A549 (cell line): ENCODE data around the gene SH3TC2. TPM values are rescaled to one million over a fixed set of nuclear protein-coding genes. Genes with fewer than 3 reads are reported as not detected.

Source experiments
- ATAC-seq, 2 experiments: fragments of 200-7000 bp in 1 of 2; fragments of >200 bp in 1 of 2; cut with Nextera tagmentation in 1 of 2; cut with Tn5 transposase in 1 of 2; 3 replicates each; pipeline versions ENCODE4 v1.8.0 to v1.9.1; 2018 to 2020; ENCODE audit warnings: mild to moderate bottlenecking in 1 of 2, moderate library complexity in 1 of 2
- CTCF ChIA-PET: fragments of 300-600 bp; sonication (Branson Sonifier 250); formaldehyde crosslinking; extraction: SDS; loops from one replicate; lab custom pipeline; 2021; ENCODE audit warnings: antibody characterized with exemption, inconsistent platforms; lab: Yijun Ruan, JAX
- POLR2A ChIA-PET: fragments of 350-600 bp; formaldehyde crosslinking; extraction: SDS; loops from one replicate; lab custom pipeline; 2021; ENCODE audit warnings: antibody characterized with exemption, inconsistent platforms; lab: Yijun Ruan, JAX
- DNase-seq, 2 experiments: peaks; one replicate each; pipeline versions ENCODE4 v3.0.0 to v3.0.0-alpha.2; 2011 to 2016; ENCODE audit warnings: low read depth in 1 of 2, low spot score in 1 of 2
- FAIRE-seq: peaks from 2 replicates; lab custom pipeline; 2011; peaks lifted over from hg19 to GRCh38; lab: Jason Lieb, UNC
- H3K27ac ChIP-seq, 2 experiments: fragments of >200 bp; sonication (Bioruptor Twin); formaldehyde crosslinking; 3 replicates each; pipeline ENCODE4 v1.5.1; 2016 to 2017
- H3K4me1 ChIP-seq: fragments of >200 bp; sonication (Bioruptor Twin); formaldehyde crosslinking; 3 replicates; pipeline ENCODE4 v1.6.1; 2016
- H3K4me2 ChIP-seq: fragments of >200 bp; sonication (Bioruptor Twin); formaldehyde crosslinking; 3 replicates; pipeline ENCODE4 v1.6.1; 2016
- H3K4me3 ChIP-seq: fragments of >200 bp; sonication (Bioruptor Twin); formaldehyde crosslinking; 3 replicates; pipeline ENCODE4 v1.5.1; 2016
- H3K9me3 ChIP-seq: fragments of >200 bp; sonication (Bioruptor Twin); formaldehyde crosslinking; 3 replicates; pipeline ENCODE4 v1.6.1; 2016
- CBX2 ChIP-seq: fragments of 200-600 bp; sonication (generic); IDR thresholded peaks from 2 replicates; pipeline ENCODE4 v1.6.1; 2016; ENCODE audit warnings: low read depth, mild to moderate bottlenecking, borderline replicate concordance
- CBX8 ChIP-seq: fragments of 200-600 bp; sonication (generic); IDR thresholded peaks from 2 replicates; pipeline ENCODE4 v1.6.1; 2016
- EHF ChIP-seq: fragments of 250-450 bp; sonication (Bioruptor Pico); IDR thresholded peaks from 2 replicates; pipeline ENCODE4 v1.5.0; 2020; ENCODE audit warnings: mild to moderate bottlenecking
- EP300 ChIP-seq, 2 experiments: fragments of >200 bp; sonication (Bioruptor Twin); formaldehyde crosslinking; IDR thresholded peaks; 2 replicates in 1 of 2; 3 replicates in 1 of 2; pipeline ENCODE4 v1.6.1; 2016 to 2017
- FOXS1 ChIP-seq: fragments of 250-450 bp; sonication (Bioruptor Pico); IDR thresholded peaks from 2 replicates; pipeline ENCODE4 v1.5.0; 2020; ENCODE audit warnings: mild to moderate bottlenecking, moderate library complexity
- HDAC2 ChIP-seq: fragments of 200-600 bp; sonication (generic); IDR thresholded peaks from 2 replicates; pipeline ENCODE4 v1.6.1; 2016
- HOXB13 ChIP-seq: fragments of 250-450 bp; sonication (Bioruptor Pico); IDR thresholded peaks from 2 replicates; pipeline ENCODE4 v1.5.0; 2020; ENCODE audit warnings: low read depth, mild to moderate bottlenecking, moderate library complexity
- MYC ChIP-seq: IDR thresholded peaks from 2 replicates; pipeline ENCODE4 v1.6.1; 2012; ENCODE audit warnings: mild to moderate bottlenecking, inconsistent platforms, low read length, improper control_type of control experiment, borderline replicate concordance
- POLR2A ChIP-seq: IDR thresholded peaks from 2 replicates; pipeline ENCODE4 v1.6.1; 2012; ENCODE audit warnings: mild to moderate bottlenecking, low read length
- RAD21 ChIP-seq, 2 experiments: fragments of >200 bp in 1 of 2; sonication (Bioruptor Twin) in 1 of 2; formaldehyde crosslinking in 1 of 2; IDR thresholded peaks in 1 of 2; conservative IDR thresholded peaks in 1 of 2; 2 replicates in 1 of 2; 3 replicates in 1 of 2; pipeline ENCODE4 v1.6.1; 2012 to 2018; ENCODE audit warnings: inconsistent platforms in 1 of 2
- RCOR1 ChIP-seq: fragments of 150-350 bp; IDR thresholded peaks from 2 replicates; pipeline ENCODE4 v1.6.1; 2014; ENCODE audit warnings: antibody characterized with exemption, low read length, low read depth
- RFX5 ChIP-seq: fragments of 450-650 bp; IDR thresholded peaks from 2 replicates; pipeline ENCODE4 v1.7.1; 2014; ENCODE audit warnings: antibody characterized with exemption, mild to moderate bottlenecking, moderate library complexity
- RNF2 ChIP-seq: fragments of 200-600 bp; sonication (generic); IDR thresholded peaks from 2 replicates; pipeline ENCODE4 v1.6.1; 2016; ENCODE audit warnings: low read depth, mild to moderate bottlenecking, antibody characterized with exemption, moderate library complexity, borderline replicate concordance
- SMC3 ChIP-seq: fragments of >200 bp; sonication (Bioruptor Twin); formaldehyde crosslinking; IDR thresholded peaks from 3 replicates; pipeline ENCODE4 v1.6.1; 2018; ENCODE audit warnings: inconsistent platforms
- SREBF2 ChIP-seq: fragments of 450-650 bp; IDR thresholded peaks from 2 replicates; pipeline ENCODE4 v1.6.1; 2014; ENCODE audit warnings: mild to moderate bottlenecking, moderate library complexity
- TP53 ChIP-seq: fragments of 250-450 bp; sonication (Bioruptor Pico); IDR thresholded peaks from 2 replicates; pipeline ENCODE4 v1.5.0; 2021; ENCODE audit warnings: mild to moderate bottlenecking, moderate library complexity
- ZFP36 ChIP-seq: fragments of 450-650 bp; IDR thresholded peaks from 2 replicates; pipeline ENCODE4 v1.6.1; 2014; ENCODE audit warnings: borderline replicate concordance; ENCODE audit not compliant: partially characterized antibody
- WGBS: methylation state at CpG from one replicate; pipeline ENCODE4 v1.1.6; 2017; ENCODE audit errors: missing lambda C conversion rate; 5-methylcytosine and 5-hydroxymethylcytosine counted together
- polyA plus RNA-seq, 4 experiments: library from polyadenylated mRNA; depleted of rRNA in 3 of 4; stranded (reverse); fragments of >200 nt; fragmentation: RNase III in 1 of 4; extraction: RNeasy Plus Mini Kit Qiagen cat#74134 plus additional on column Dnase treatment in 1 of 4; gene quantifications; 2 replicates in 3 of 4; 3 replicates in 1 of 4; pipeline ENCODE4 v1.2.3, GENCODE V29; 2011 to 2017
- small RNA-seq, 6 experiments: library from RNA; depleted of rRNA; stranded (forward); fragments of <200 nt; gene quantifications; one replicate each; pipeline ENCODE3, GENCODE V24; 2012
- TF ChIP-seq, protein P1 (sequence below): fragments of >200 bp; sonication (Bioruptor Twin); formaldehyde crosslinking; IDR thresholded peaks from 3 replicates; pipeline ENCODE4 v1.5.1; 2016
- TF ChIP-seq, protein P2 (sequence below): fragments of >200 bp; sonication (Bioruptor Twin); formaldehyde crosslinking; IDR thresholded peaks from 3 replicates; pipeline ENCODE4 v1.6.1; 2016
- TF ChIP-seq, protein P3 (sequence below): fragments of 250-450 bp; sonication (Bioruptor Pico); IDR thresholded peaks from 2 replicates; pipeline ENCODE4 v1.5.0; 2021; ENCODE audit warnings: mild to moderate bottlenecking, moderate library complexity, borderline replicate concordance

Gene SH3TC2
- polyA plus RNA-seq, 2 of the 4 experiments (the other 2 are of a cell fraction): 0.06 to 0.34 TPM

DNA sequence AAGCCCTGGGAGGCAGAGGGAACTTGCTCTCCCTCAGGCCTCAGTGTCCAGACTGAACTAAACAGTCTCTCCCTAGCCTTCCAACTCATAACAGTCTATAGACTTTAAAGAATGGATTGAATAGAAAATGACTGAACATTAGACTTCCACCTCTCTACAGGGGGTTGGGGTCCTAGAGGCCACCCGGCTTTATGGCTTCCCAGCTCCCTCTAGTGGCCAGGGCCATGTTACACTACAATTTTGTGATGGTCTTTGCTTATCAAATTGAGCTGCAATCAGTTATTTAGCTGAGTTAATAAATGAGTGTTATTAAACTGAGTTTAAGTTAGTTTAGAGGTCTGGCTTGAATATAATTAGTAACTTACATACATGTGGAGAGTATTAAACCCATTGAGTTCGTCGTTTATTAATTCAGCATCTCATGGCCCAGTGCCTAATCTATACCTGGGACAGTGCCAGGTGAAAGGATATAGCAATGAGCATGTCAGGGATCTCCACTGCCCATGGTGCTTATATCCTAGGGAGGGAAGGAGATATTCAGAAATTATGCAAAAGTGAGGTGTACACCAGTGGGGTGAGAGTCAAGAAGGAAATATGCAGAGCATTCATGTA is 105.2 kb downstream of the SH3TC2 start:
- no peaks in the 10 kb centered on the region for H3K4me1 ChIP-seq
- no peak for TF ChIP-seq HOXB13
- no peak for TF ChIP-seq CBX2
- no peak for TF ChIP-seq MYC
- TF ChIP-seq POLR2A: no peak
- TF ChIP-seq RAD21 (conservative IDR thresholded peaks at IDR 0.05 in 1 of 2, IDR thresholded peaks at IDR 0.05 in 1 of 2): peak; percentile 61 to 73
- TF ChIP-seq, protein P1, sequence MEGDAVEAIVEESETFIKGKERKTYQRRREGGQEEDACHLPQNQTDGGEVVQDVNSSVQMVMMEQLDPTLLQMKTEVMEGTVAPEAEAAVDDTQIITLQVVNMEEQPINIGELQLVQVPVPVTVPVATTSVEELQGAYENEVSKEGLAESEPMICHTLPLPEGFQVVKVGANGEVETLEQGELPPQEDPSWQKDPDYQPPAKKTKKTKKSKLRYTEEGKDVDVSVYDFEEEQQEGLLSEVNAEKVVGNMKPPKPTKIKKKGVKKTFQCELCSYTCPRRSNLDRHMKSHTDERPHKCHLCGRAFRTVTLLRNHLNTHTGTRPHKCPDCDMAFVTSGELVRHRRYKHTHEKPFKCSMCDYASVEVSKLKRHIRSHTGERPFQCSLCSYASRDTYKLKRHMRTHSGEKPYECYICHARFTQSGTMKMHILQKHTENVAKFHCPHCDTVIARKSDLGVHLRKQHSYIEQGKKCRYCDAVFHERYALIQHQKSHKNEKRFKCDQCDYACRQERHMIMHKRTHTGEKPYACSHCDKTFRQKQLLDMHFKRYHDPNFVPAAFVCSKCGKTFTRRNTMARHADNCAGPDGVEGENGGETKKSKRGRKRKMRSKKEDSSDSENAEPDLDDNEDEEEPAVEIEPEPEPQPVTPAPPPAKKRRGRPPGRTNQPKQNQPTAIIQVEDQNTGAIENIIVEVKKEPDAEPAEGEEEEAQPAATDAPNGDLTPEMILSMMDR: peak; percentile 71
- no peak for TF ChIP-seq RNF2
- TF ChIP-seq, protein P2, sequence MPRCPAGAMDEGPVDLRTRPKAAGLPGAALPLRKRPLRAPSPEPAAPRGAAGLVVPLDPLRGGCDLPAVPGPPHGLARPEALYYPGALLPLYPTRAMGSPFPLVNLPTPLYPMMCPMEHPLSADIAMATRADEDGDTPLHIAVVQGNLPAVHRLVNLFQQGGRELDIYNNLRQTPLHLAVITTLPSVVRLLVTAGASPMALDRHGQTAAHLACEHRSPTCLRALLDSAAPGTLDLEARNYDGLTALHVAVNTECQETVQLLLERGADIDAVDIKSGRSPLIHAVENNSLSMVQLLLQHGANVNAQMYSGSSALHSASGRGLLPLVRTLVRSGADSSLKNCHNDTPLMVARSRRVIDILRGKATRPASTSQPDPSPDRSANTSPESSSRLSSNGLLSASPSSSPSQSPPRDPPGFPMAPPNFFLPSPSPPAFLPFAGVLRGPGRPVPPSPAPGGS: no peak
- TF ChIP-seq SMC3: peak; percentile 58; the same call in 2 of the 3 replicates
- 1% methylated on average over 3 of the region's 3 CpGs for whole genome bisulfite sequencing
- POLR2A ChIA-PET: interaction anchor here (1.1 kb wide), 1 partner anchor 132 kb away, joined by 5 read pairs; no protein-coding TSS in a partner anchor
- DNase-seq (peak in 1 of 2 experiments; percentile 30), ATAC-seq (peak in 1 of 2 experiments; percentile 86; a peak in 3 of 6 replicates), FAIRE-seq (no peak)
- CTCF ChIA-PET: interaction anchor here (0.6 to 4.2 kb wide), 32 partner anchors 8 to 913 kb away, joined by 3 to 34 read pairs (median 6); partner anchors contain the start of gene ADRB2
- H3K9me3 ChIP-seq: no peaks in the 10 kb centered on the region
- H3K4me3 ChIP-seq: no peak overlapping the region
- H3K27ac ChIP-seq: no peak overlapping the region
- H3K4me2 ChIP-seq: no peak overlapping the region

DNA sequence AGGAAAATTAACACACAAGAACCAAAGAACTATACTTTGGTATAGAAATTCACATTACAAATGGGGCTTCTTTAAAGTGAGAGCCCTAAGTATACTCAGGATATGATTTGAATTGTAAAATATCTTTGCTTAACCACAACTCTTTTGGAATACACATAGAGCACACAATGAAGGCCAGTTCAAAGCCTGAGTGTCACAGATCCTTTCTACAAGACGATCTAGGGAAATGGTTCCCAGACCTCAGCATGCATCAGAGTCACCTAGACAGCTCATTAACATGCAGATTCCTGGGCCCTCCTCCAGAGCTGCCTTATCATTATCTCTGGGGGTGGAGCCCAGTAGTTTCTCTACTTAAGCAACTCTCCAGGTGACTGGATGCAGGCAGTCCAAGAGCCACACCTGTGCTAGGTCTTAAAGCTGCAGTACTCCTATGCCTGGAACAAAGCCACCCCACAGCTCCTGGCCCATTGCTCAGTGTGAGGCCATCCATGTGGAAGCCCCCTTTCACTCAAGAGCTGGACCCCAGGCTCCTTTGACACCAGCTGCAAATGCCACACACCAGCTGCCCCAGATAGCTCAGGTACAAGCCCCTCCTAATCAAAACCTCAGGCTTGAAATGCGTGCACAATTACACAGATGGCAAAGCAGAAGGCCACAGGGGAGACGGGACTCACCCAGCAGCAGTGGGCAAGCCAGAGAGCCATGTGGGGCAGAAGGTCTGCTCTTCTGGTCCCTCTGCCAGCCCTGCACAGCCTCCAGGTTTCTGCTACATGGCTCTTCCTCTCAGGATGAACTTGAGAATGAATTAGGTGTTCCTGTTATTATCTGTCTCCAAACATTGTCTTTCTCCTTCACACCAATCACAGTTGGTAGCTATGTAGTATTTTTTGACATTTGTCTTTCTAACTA is 106.1 kb downstream of the SH3TC2 start:
- no peak for ATAC-seq
- 60% methylated on average over 3 of the region's 3 CpGs for WGBS

More for the DNA sequence above, 106.1 kb downstream of the SH3TC2 start:
- Histone ChIP-seq H3K4me2 (no peak overlapping the region), H3K4me3 (no peak overlapping the region), H3K27ac (no peak overlapping the region), H3K4me1 (no peaks in the 10 kb centered on the region), H3K9me3 (no peaks in the 10 kb centered on the region)
- POLR2A ChIA-PET: interaction anchor here (1.1 kb wide), 1 partner anchor 131 kb away, joined by 5 read pairs; no protein-coding TSS in a partner anchor
- FAIRE-seq: no peak
- CTCF ChIA-PET: interaction anchor here (0.6 to 4.2 kb wide), 25 partner anchors 7 to 912 kb away, joined by 3 to 34 read pairs (median 6); no protein-coding TSS in a partner anchor
- DNase-seq: no peak
- no peak for TF ChIP-seq FOXS1
- TF ChIP-seq, protein P3, sequence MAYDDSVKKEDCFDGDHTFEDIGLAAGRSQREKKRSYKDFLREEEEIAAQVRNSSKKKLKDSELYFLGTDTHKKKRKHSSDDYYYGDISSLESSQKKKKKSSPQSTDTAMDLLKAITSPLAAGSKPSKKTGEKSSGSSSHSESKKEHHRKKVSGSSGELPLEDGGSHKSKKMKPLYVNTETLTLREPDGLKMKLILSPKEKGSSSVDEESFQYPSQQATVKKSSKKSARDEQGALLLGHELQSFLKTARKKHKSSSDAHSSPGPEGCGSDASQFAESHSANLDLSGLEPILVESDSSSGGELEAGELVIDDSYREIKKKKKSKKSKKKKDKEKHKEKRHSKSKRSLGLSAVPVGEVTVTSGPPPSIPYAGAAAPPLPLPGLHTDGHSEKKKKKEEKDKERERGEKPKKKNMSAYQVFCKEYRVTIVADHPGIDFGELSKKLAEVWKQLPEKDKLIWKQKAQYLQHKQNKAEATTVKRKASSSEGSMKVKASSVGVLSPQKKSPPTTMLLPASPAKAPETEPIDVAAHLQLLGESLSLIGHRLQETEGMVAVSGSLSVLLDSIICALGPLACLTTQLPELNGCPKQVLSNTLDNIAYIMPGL: no peak
- TF ChIP-seq RFX5: no peak
- no peak for TF ChIP-seq RCOR1
- TF ChIP-seq EHF: no peak
- TF ChIP-seq CBX2: no peak
- TF ChIP-seq RNF2: no peak
- no peak for TF ChIP-seq TP53
- TF ChIP-seq HDAC2: no peak
- no peak for TF ChIP-seq EP300 (IDR thresholded peaks at IDR 0.05)
- TF ChIP-seq SREBF2: no peak
- no peak for TF ChIP-seq ZFP36
- TF ChIP-seq CBX8: no peak

Small RNA genes lying within 50 kb of the gene (small RNA-seq; reads per million reads assigned to genes)
- gene MIR584 (0 reads per million in 6 experiments), gene RNU6-732P (0 to 2.1 (median 0) reads per million in 6 experiments)

Other genes starting within 250 kb of the SH3TC2 start
- 0.15 and 0.18 TPM in 2 replicates for gene ADRB2, start 236.5 kb downstream of the SH3TC2 start, polyA plus RNA-seq (2011; rRNA removed)
- gene ADRB2, start 236.5 kb downstream of the SH3TC2 start, polyA plus RNA-seq (2017; fragmentation: RNase III; extraction: RNeasy Plus Mini Kit Qiagen cat#74134 plus additional on column Dnase treatment): 0.34 to 0.50 TPM (median 0.37 TPM) in 3 replicates
- gene ABLIM3, start 78.4 kb upstream of the SH3TC2 start, polyA plus RNA-seq (2011; rRNA removed): 2.7 and 3.5 TPM in 2 replicates
- gene ABLIM3, start 78.4 kb upstream of the SH3TC2 start, polyA plus RNA-seq (2017; fragmentation: RNase III; extraction: RNeasy Plus Mini Kit Qiagen cat#74134 plus additional on column Dnase treatment): 3.0 to 4.0 TPM (median 3.6 TPM) in 3 replicates
- 1.5 and 2.4 TPM in 2 replicates for gene AFAP1L1, start 208.8 kb upstream of the SH3TC2 start, polyA plus RNA-seq (2011; rRNA removed)
- 3.3 to 3.5 TPM (median 3.4 TPM) in 3 replicates for gene AFAP1L1, start 208.8 kb upstream of the SH3TC2 start, polyA plus RNA-seq (2017; fragmentation: RNase III; extraction: RNeasy Plus Mini Kit Qiagen cat#74134 plus additional on column Dnase treatment)